ENCODE results near the gene RMND1. TPM values are rescaled to one million over a fixed set of nuclear protein-coding genes. Genes with fewer than 3 reads are reported as not detected.
A peak's percentile ranks its signal among the peaks of the same experiment; 100 is the strongest.
"Not testable (repeated sequence)": the region's sequence is repeated elsewhere in the genome, so short reads cannot be mapped to it uniquely, and the experiment has no call there.

The RMND1 gene
- total and polyA plus RNA-seq, 2 of the 13 experiments (the other 11 are each of a cell fraction or from before 2014, with no cell fraction given): 34.0 to 72.5 TPM

- TF ChIP-seq, protein P1, sequence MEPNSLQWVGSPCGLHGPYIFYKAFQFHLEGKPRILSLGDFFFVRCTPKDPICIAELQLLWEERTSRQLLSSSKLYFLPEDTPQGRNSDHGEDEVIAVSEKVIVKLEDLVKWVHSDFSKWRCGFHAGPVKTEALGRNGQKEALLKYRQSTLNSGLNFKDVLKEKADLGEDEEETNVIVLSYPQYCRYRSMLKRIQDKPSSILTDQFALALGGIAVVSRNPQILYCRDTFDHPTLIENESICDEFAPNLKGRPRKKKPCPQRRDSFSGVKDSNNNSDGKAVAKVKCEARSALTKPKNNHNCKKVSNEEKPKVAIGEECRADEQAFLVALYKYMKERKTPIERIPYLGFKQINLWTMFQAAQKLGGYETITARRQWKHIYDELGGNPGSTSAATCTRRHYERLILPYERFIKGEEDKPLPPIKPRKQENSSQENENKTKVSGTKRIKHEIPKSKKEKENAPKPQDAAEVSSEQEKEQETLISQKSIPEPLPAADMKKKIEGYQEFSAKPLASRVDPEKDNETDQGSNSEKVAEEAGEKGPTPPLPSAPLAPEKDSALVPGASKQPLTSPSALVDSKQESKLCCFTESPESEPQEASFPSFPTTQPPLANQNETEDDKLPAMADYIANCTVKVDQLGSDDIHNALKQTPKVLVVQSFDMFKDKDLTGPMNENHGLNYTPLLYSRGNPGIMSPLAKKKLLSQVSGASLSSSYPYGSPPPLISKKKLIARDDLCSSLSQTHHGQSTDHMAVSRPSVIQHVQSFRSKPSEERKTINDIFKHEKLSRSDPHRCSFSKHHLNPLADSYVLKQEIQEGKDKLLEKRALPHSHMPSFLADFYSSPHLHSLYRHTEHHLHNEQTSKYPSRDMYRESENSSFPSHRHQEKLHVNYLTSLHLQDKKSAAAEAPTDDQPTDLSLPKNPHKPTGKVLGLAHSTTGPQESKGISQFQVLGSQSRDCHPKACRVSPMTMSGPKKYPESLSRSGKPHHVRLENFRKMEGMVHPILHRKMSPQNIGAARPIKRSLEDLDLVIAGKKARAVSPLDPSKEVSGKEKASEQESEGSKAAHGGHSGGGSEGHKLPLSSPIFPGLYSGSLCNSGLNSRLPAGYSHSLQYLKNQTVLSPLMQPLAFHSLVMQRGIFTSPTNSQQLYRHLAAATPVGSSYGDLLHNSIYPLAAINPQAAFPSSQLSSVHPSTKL (CRISPR knock-in tag; IDR thresholded peaks at IDR 0.05): peak; percentile 69
- TF ChIP-seq HNF4A (CRISPR knock-in tag; IDR thresholded peaks at IDR 0.05): peak; percentile 56
- 0 out of 2 replicates have a peak, but pooled peaks have one; percentile 24 for TF ChIP-seq ZFY (CRISPR knock-in tag; IDR thresholded peaks at IDR 0.05)
- TF ChIP-seq ONECUT2 (CRISPR knock-in tag; IDR thresholded peaks at IDR 0.05): peak; percentile 70
- peak; percentile 17; the same call in 1 of the 2 replicates for TF ChIP-seq SP5 (CRISPR knock-in tag; IDR thresholded peaks at IDR 0.05; ENCODE audit: borderline replicate concordance, low read depth)
- TF ChIP-seq, protein P2, sequence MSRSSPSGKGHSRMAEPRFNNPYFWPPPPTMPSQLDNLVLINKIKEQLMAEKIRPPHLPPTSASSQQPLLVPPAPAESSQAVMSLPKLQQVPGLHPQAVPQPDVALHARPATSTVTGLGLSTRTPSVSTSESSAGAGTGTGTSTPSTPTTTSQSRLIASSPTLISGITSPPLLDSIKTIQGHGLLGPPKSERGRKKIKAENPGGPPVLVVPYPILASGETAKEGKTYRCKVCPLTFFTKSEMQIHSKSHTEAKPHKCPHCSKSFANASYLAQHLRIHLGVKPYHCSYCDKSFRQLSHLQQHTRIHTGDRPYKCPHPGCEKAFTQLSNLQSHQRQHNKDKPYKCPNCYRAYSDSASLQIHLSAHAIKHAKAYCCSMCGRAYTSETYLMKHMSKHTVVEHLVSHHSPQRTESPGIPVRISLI (CRISPR knock-in tag; IDR thresholded peaks at IDR 0.05; ENCODE audit: borderline replicate concordance): peak; percentile 72; the same call in 1 of the 2 replicates
- peak; percentile 62 for TF ChIP-seq SAP130 (CRISPR knock-in tag; IDR thresholded peaks at IDR 0.05; ENCODE audit: low read depth)
- not testable (repeated sequence) for TF ChIP-seq FOXP1 (IDR thresholded peaks at IDR 0.05)
- TF ChIP-seq FOXP1 (CRISPR knock-in tag; IDR thresholded peaks at IDR 0.05): peak; percentile 63; the same call in 1 of the 2 replicates
- 0 out of 2 replicates have a peak, but pooled peaks have one; percentile 31 for TF ChIP-seq NR2F2 (IDR thresholded peaks at IDR 0.05; ENCODE audit: borderline replicate concordance, low read depth)
- TF ChIP-seq SOX5 (CRISPR knock-in tag; IDR thresholded peaks at IDR 0.05; ENCODE audit: borderline replicate concordance): peak; percentile 68; the same call in 1 of the 2 replicates
These were observed 998 bp downstream of the RMND1 start (continued) for GRCh38 chr6:151450928-151451327.

All from HepG2 (cell line).